HG03432 (cell line): ENCODE data around the gene DNMT1.

ENCODE experiments used
- ATAC-seq: cut with Tn5 transposase; IDR thresholded peaks from one replicate; pipeline ENCODE4 v1.9.1; 2021; ENCODE audit warnings: mild to moderate bottlenecking, moderate library complexity; ENCODE audit not compliant: unreplicated experiment

Gene DNMT1

GRCh38 chr19:10142701-10143375, 51.9 kb downstream of the DNMT1 start:
- no peak for ATAC-seq

- no peak for ATAC-seq
These were observed 52.8 kb downstream of the DNMT1 start for GRCh38 chr19:10141973-10142372.

GRCh38 chr19:10141479-10141878, 53.3 kb downstream of the DNMT1 start:
- ATAC-seq: no peak

GRCh38 chr19:10139952-10140351, 54.8 kb downstream of the DNMT1 start:
- no peak for ATAC-seq

- ATAC-seq: no peak
These were observed 55.6 kb downstream of the DNMT1 start for GRCh38 chr19:10138879-10139795.

- no peak for ATAC-seq
These were observed 56.7 kb downstream of the DNMT1 start for GRCh38 chr19:10137751-10138682.

- no peak for ATAC-seq
These were observed 57.8 kb downstream of the DNMT1 start for GRCh38 chr19:10136936-10137335.

- ATAC-seq: no peak
These were observed 59.0 kb downstream of the DNMT1 start for GRCh38 chr19:10135551-10136334.

GRCh38 chr19:10134040-10134439, 60.7 kb downstream of the DNMT1 start:
- ATAC-seq: no peak

GRCh38 chr19:10133596-10133995, 61.2 kb downstream of the DNMT1 start:
- ATAC-seq: no peak

- ATAC-seq: no peak
These were observed 61.8 kb downstream of the DNMT1 start for GRCh38 chr19:10132905-10133304.

GRCh38 chr19:10126213-10126639, 68.5 kb downstream of the DNMT1 start:
- ATAC-seq: no peak

- no peak for ATAC-seq
These were observed 70.3 kb downstream of the DNMT1 start for GRCh38 chr19:10124429-10124828.

- no peak for ATAC-seq
These were observed 72.7 kb downstream of the DNMT1 start for GRCh38 chr19:10122045-10122444.

- ATAC-seq: no peak
These were observed 74.1 kb downstream of the DNMT1 start for GRCh38 chr19:10120538-10121189.

- peak; percentile 4 for ATAC-seq
These were observed 75.8 kb downstream of the DNMT1 start for GRCh38 chr19:10118960-10119359.

- ATAC-seq: no peak
These were observed 77.7 kb downstream of the DNMT1 start for GRCh38 chr19:10116866-10117616.

- ATAC-seq: no peak
These were observed 78.5 kb downstream of the DNMT1 start for GRCh38 chr19:10116085-10116865.
